GM12878 (cell line): ENCODE measurements around the gene MST1R. TPM values are rescaled to one million over a fixed set of nuclear protein-coding genes. Genes with fewer than 3 reads are reported as not detected.

Experiments
- ATF7 ChIP-seq: fragments of 450-650 bp; IDR thresholded peaks from 2 replicates; pipeline ENCODE4 v1.6.1; 2016; ENCODE audit warnings: low read depth, mild to moderate bottlenecking
- CHD2 ChIP-seq: IDR thresholded peaks from 2 replicates; pipeline ENCODE4 v1.6.1; 2011; ENCODE audit warnings: low read depth, low read length, improper control_type of control experiment, borderline replicate concordance
- KAT2A ChIP-seq: conservative IDR thresholded peaks from 2 replicates; pipeline ENCODE4 v1.6.1; 2011; ENCODE audit warnings: low read depth, low read length; ENCODE audit not compliant: control insufficient read depth
- KDM1A ChIP-seq: fragments of 200-600 bp; sonication (generic); IDR thresholded peaks from 2 replicates; pipeline ENCODE4 v1.6.1; 2016; ENCODE audit warnings: borderline replicate concordance
- MYB ChIP-seq: fragments of 150-350 bp; IDR thresholded peaks from 2 replicates; pipeline ENCODE4 v1.6.1; 2014; ENCODE audit warnings: mild to moderate bottlenecking, low read depth, low read length, borderline replicate concordance
- NFIC ChIP-seq: IDR thresholded peaks from 2 replicates; pipeline ENCODE4 v1.6.1; 2012; ENCODE audit warnings: low read depth, mild to moderate bottlenecking, inconsistent platforms, low read length, moderate library complexity
- NR2C2 ChIP-seq: IDR thresholded peaks from 2 replicates; pipeline ENCODE4 v1.6.1; 2011; ENCODE audit warnings: borderline replicate concordance, low read depth; ENCODE audit not compliant: control insufficient read depth, insufficient read length
- PAX5 ChIP-seq: IDR thresholded peaks from 2 replicates; pipeline ENCODE4 v1.6.1; 2011; ENCODE audit warnings: low read depth, low read length, borderline replicate concordance
- RAD21 ChIP-seq: IDR thresholded peaks from 2 replicates; pipeline ENCODE4 v1.6.1; 2011; ENCODE audit warnings: mild to moderate bottlenecking, low read depth, low read length, moderate library complexity; ENCODE audit not compliant: insufficient read depth
- RFX5 ChIP-seq: IDR thresholded peaks from 2 replicates; pipeline ENCODE4 v1.6.1; 2011; ENCODE audit warnings: low read depth, low read length, improper control_type of control experiment
- RUNX3 ChIP-seq: IDR thresholded peaks from 2 replicates; pipeline ENCODE4 v1.6.1; 2012; ENCODE audit warnings: low read length, inconsistent platforms
- TCF12 ChIP-seq: IDR thresholded peaks from 2 replicates; pipeline ENCODE4 v1.6.1; 2011; ENCODE audit warnings: low read depth, mild to moderate bottlenecking, low read length
- ZNF622 ChIP-seq: fragments of 450-650 bp; IDR thresholded peaks from 2 replicates; pipeline ENCODE4 v1.6.1; 2017; ENCODE audit warnings: mild to moderate bottlenecking, inconsistent platforms
- polyA plus RNA-seq, 11 experiments: library from polyadenylated mRNA; depleted of rRNA in 4 of 11; unstranded in 6 of 11; stranded (reverse) in 5 of 11; fragments of >200 nt; fragmentation: Nextera tagmentation in 4 of 11; fragmentation: Illumina TruSeq in 1 of 11; extraction: Ambion mirVana in 4 of 11; extraction: Trizol in 1 of 11; gene quantifications; 1 replicate in 1 of 11; 2 replicates in 10 of 11; pipeline versions ENCODE4 v1.2.1 to v1.2.3, GENCODE V29; 2011 to 2016; ENCODE audit warnings: inconsistent platforms in 2 of 11, missing spikeins in 2 of 11, low read depth in 1 of 11
- total RNA-seq, 4 experiments: library from RNA; depleted of rRNA in 3 of 4; stranded (reverse); fragments of >200 nt in 3 of 4; fragmentation: Illumina TruSeq in 1 of 4; extraction: Trizol in 1 of 4; gene quantifications; 2 replicates each; pipeline versions ENCODE4 v1.2.1 to v1.2.3, GENCODE V29; 2013 to 2021
- TF ChIP-seq, protein P1 (sequence below): IDR thresholded peaks from 2 replicates; pipeline ENCODE4 v1.6.1; 2012; ENCODE audit warnings: low read depth, low read length, improper control_type of control experiment
- TF ChIP-seq, protein P2 (sequence below): fragments of 450-650 bp; IDR thresholded peaks from 2 replicates; pipeline ENCODE4 v1.6.1; 2017; ENCODE audit warnings: antibody characterized with exemption, mild to moderate bottlenecking, moderate library complexity
- TF ChIP-seq, protein P3 (sequence below): fragments of 450-650 bp; IDR thresholded peaks from 2 replicates; pipeline ENCODE4 v1.6.1; 2016; ENCODE audit warnings: mild to moderate bottlenecking, moderate library complexity, borderline replicate concordance
- TF ChIP-seq, protein P4 (sequence below): fragments of 450-650 bp; IDR thresholded peaks from 2 replicates; pipeline ENCODE4 v1.6.1; 2017; ENCODE audit warnings: borderline replicate concordance
- TF ChIP-seq, protein P5 (sequence below): fragments of 450-650 bp; IDR thresholded peaks from 2 replicates; pipeline ENCODE4 v1.6.1; 2018; ENCODE audit warnings: borderline replicate concordance, mild to moderate bottlenecking; ENCODE audit not compliant: partially characterized antibody

MST1R gene
- total and polyA plus RNA-seq, 10 of the 15 experiments (the other 5 are each of a cell fraction or from before 2014, with no cell fraction given), result 0.40 to 5.6 (median 1.2) TPM

DNA sequence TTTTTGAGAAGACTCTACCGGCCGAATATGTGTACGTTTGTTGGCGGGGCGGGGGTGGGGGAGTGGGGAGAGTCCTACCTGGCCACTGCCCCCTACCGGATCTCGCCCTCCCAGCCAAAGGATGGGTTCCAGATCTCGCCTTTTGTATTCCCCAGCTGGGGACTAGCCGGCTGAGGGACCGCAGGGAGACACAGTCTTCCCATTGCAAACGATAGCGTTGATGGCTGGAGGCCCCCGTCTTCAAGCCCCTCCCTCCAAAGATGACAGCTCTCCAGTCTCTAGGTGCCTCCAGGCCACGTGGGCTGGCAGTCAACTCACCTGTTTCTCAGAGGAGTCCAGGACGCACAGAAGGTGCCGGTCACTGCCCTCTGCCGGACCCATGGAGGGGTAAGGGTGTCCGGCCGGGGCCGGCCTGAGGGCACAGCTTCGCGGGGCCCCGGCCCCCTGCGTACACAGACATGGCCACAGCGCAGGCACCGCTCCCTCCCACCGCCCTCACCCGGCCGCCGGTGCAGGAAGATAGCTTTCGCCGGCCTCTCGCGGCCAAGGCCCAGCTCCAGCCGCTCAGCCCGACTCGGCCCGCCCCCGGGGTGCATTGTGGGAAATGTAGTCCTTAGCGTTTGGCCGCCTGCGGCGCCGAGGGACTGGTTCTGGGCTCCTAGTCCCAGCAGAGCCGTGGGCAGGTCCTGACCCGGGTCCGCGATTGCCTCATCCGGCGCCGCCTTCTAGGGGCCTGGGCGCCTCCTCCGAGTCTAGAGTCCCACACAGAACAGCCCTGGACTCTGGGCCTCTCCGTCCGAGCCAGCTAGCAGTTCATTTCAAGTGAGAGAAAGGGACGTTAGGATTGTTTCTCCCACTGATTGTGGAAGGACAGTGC, 25.9 kb upstream of the MST1R start, which contains the start of gene MON1A (continued):
- TF ChIP-seq KDM1A (no peak), ATF7 (no peak), RUNX3 (peak; percentile 50), KAT2A (no peak), NFIC (no peak), NR2C2 (no peak), RAD21 (no peak), CHD2 (peak; percentile 60), RFX5 (no peak), PAX5 (no peak), TCF12 (0 out of 2 replicates have a peak, but pooled peaks have one; percentile 3), MYB (no peak), ZNF622 (no peak)
- TF ChIP-seq, protein P1, sequence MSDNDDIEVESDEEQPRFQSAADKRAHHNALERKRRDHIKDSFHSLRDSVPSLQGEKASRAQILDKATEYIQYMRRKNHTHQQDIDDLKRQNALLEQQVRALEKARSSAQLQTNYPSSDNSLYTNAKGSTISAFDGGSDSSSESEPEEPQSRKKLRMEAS, result peak; percentile 77
- TF ChIP-seq, protein P2, sequence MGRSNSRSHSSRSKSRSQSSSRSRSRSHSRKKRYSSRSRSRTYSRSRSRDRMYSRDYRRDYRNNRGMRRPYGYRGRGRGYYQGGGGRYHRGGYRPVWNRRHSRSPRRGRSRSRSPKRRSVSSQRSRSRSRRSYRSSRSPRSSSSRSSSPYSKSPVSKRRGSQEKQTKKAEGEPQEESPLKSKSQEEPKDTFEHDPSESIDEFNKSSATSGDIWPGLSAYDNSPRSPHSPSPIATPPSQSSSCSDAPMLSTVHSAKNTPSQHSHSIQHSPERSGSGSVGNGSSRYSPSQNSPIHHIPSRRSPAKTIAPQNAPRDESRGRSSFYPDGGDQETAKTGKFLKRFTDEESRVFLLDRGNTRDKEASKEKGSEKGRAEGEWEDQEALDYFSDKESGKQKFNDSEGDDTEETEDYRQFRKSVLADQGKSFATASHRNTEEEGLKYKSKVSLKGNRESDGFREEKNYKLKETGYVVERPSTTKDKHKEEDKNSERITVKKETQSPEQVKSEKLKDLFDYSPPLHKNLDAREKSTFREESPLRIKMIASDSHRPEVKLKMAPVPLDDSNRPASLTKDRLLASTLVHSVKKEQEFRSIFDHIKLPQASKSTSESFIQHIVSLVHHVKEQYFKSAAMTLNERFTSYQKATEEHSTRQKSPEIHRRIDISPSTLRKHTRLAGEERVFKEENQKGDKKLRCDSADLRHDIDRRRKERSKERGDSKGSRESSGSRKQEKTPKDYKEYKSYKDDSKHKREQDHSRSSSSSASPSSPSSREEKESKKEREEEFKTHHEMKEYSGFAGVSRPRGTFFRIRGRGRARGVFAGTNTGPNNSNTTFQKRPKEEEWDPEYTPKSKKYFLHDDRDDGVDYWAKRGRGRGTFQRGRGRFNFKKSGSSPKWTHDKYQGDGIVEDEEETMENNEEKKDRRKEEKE, result no peak
- TF ChIP-seq, protein P3, sequence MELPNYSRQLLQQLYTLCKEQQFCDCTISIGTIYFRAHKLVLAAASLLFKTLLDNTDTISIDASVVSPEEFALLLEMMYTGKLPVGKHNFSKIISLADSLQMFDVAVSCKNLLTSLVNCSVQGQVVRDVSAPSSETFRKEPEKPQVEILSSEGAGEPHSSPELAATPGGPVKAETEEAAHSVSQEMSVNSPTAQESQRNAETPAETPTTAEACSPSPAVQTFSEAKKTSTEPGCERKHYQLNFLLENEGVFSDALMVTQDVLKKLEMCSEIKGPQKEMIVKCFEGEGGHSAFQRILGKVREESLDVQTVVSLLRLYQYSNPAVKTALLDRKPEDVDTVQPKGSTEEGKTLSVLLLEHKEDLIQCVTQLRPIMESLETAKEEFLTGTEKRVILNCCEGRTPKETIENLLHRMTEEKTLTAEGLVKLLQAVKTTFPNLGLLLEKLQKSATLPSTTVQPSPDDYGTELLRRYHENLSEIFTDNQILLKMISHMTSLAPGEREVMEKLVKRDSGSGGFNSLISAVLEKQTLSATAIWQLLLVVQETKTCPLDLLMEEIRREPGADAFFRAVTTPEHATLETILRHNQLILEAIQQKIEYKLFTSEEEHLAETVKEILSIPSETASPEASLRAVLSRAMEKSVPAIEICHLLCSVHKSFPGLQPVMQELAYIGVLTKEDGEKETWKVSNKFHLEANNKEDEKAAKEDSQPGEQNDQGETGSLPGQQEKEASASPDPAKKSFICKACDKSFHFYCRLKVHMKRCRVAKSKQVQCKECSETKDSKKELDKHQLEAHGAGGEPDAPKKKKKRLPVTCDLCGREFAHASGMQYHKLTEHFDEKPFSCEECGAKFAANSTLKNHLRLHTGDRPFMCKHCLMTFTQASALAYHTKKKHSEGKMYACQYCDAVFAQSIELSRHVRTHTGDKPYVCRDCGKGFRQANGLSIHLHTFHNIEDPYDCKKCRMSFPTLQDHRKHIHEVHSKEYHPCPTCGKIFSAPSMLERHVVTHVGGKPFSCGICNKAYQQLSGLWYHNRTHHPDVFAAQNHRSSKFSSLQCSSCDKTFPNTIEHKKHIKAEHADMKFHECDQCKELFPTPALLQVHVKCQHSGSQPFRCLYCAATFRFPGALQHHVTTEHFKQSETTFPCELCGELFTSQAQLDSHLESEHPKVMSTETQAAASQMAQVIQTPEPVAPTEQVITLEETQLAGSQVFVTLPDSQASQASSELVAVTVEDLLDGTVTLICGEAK, result no peak
- TF ChIP-seq, protein P4, sequence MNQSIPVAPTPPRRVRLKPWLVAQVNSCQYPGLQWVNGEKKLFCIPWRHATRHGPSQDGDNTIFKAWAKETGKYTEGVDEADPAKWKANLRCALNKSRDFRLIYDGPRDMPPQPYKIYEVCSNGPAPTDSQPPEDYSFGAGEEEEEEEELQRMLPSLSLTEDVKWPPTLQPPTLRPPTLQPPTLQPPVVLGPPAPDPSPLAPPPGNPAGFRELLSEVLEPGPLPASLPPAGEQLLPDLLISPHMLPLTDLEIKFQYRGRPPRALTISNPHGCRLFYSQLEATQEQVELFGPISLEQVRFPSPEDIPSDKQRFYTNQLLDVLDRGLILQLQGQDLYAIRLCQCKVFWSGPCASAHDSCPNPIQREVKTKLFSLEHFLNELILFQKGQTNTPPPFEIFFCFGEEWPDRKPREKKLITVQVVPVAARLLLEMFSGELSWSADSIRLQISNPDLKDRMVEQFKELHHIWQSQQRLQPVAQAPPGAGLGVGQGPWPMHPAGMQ, result no peak
- TF ChIP-seq, protein P5, sequence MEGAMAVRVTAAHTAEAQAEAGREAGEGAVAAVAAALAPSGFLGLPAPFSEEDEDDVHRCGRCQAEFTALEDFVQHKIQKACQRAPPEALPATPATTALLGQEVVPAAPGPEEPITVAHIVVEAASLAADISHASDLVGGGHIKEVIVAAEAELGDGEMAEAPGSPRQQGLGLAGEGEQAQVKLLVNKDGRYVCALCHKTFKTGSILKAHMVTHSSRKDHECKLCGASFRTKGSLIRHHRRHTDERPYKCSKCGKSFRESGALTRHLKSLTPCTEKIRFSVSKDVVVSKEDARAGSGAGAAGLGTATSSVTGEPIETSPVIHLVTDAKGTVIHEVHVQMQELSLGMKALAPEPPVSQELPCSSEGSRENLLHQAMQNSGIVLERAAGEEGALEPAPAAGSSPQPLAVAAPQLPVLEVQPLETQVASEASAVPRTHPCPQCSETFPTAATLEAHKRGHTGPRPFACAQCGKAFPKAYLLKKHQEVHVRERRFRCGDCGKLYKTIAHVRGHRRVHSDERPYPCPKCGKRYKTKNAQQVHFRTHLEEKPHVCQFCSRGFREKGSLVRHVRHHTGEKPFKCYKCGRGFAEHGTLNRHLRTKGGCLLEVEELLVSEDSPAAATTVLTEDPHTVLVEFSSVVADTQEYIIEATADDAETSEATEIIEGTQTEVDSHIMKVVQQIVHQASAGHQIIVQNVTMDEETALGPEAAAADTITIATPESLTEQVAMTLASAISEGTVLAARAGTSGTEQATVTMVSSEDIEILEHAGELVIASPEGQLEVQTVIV, result no peak
